Adrenal gland (tissue), 19 donors: ENCODE results near the gene MUSTN1. TPM values are rescaled to one million over a fixed set of nuclear protein-coding genes. Genes with fewer than 3 reads are reported as not detected.

Source experiments
- DNase-seq, 7 donors: peaks; one replicate each; pipeline ENCODE4 v3.0.0-alpha.2; 2019 to 2020
- H3K27ac ChIP-seq, 5 donors: fragments of 200-600 bp; sonication (generic) in 4 of 5; 1 replicate in 3 of 5; 2 replicates in 2 of 5; pipeline versions ENCODE4 v1.5.1 to v1.8.0; 2016 to 2020; ENCODE audit warnings: mild to moderate bottlenecking in 1 of 5
- H3K27me3 ChIP-seq: fragments of 200-600 bp; 2 replicates; pipeline ENCODE4 v1.8.0; 2021
- H3K36me3 ChIP-seq, 2 donors: fragments of 200-600 bp; replicated peaks in 1 of 2; 1 replicate in 1 of 2; 2 replicates in 1 of 2; pipeline versions ENCODE4 v1.5.1 to v1.8.0; 2018 to 2022
- H3K4me1 ChIP-seq, 2 donors: fragments of 200-600 bp; replicated peaks in 1 of 2; 1 replicate in 1 of 2; 2 replicates in 1 of 2; pipeline versions ENCODE4 v1.5.1 to v1.8.0; 2018 to 2021
- H3K4me3 ChIP-seq, 4 donors: fragments of 200-600 bp; sonication (generic) in 3 of 4; one replicate each; pipeline ENCODE4 v1.5.1; 2016 to 2018
- H3K9me3 ChIP-seq, 3 donors: fragments of 200-600 bp; sonication (generic) in 1 of 3; replicated peaks in 1 of 3; 1 replicate in 2 of 3; 2 replicates in 1 of 3; pipeline versions ENCODE4 v1.5.1 to v1.8.0; 2016 to 2021
- CTCF ChIP-seq, 6 experiments: fragments of 450-650 bp in 4 of 6; fragments of 200-600 bp in 2 of 6; sonication (generic) in 1 of 6; IDR thresholded peaks; 1 replicate in 5 of 6; 2 replicates in 1 of 6; pipeline versions ENCODE4 v1.5.1 to v1.8.0; 2016 to 2021; ENCODE audit warnings: antibody characterized with exemption in 6 of 6, mild to moderate bottlenecking in 2 of 6, moderate library complexity in 1 of 6
- POLR2A ChIP-seq, 2 donors: fragments of 450-650 bp; IDR thresholded peaks; one replicate each; pipeline ENCODE4 v1.6.1; 2017; ENCODE audit warnings: antibody characterized with exemption in 2 of 2, mild to moderate bottlenecking in 2 of 2, moderate library complexity in 1 of 2
- WGBS, 4 donors: extraction: QIAGEN DNeasy Blood & Tissue Kit in 2 of 4; methylation state at CpG; one replicate each; pipeline versions ENCODE4 v1.1.5 to v1.1.7; 2013 to 2017; 5-methylcytosine and 5-hydroxymethylcytosine counted together
- intact Hi-C, 2 donors: fragments of 100-400 bp; cut with DNase I; formaldehyde crosslinking; loops; one replicate each; pipeline versions ENCODE4 v1.14.1 to v1.15.0; 2022 to 2023
- long read RNA-seq, 10 donors: library from polyadenylated mRNA in 3 of 10; unstranded in 2 of 10; stranded (forward) in 1 of 10; transcript quantifications; one replicate each; pipeline ENCODE4 v2.0.0 and lab custom pipeline, GENCODE V29; 2021 to 2026
- polyA plus RNA-seq, 3 donors: library from polyadenylated mRNA; stranded (reverse); fragments of 200-250 nt in 2 of 3; fragments of 350-450 nt in 1 of 3; fragmentation: Illumina TruSeq in 1 of 3; extraction: RNeasy Lipid Tissue Mini Kit (QIAGEN cat#74804) in 1 of 3; gene quantifications; one replicate each; pipeline ENCODE4 v1.2.3, GENCODE V29; 2013 to 2014
- total RNA-seq, 9 donors: library from RNA; depleted of rRNA in 4 of 9; stranded (reverse); fragments of >200 nt in 4 of 9; fragments of 120-200 nt in 1 of 9; fragmentation: NEBNext Ultra II Directional in 1 of 9; extraction: Animal tissue kit (Norgen Biotek cat#: 25700) in 1 of 9; gene quantifications; one replicate each; pipeline versions ENCODE4 v1.1.0 to v1.2.4, GENCODE V29; 2013 to 2023
- donor health status: healthy with polysubstance abuse.
- donor health status: Bipolar disorder and iron deficiency.
- donor health status: DM: yes; HTN: yes; CAD: no.
- donor health status: DM: no; HTN: no; CAD: no.
- donor health status: DM: no; HTN: no; CAD: no.
- donor health status: DM: yes; HTN: yes; CAD: no.

MUSTN1 gene
- total RNA-seq: 1 to 10 TPM in 4 of 9 donors, under 1 TPM in 1, not detected in 4; 0.50 to 6.5 (median 1.8) TPM
- 100 to 1,000 TPM in 1 of 3 donors, 10 to 100 TPM in 1, 1 to 10 TPM in 1; 1.4 to 128 (median 79.3) TPM for polyA plus RNA-seq
- long read RNA-seq, donor 1, partial matches to known transcripts: 0 of 2 reads
- long read RNA-seq, donor 1, other reads (novel, unspliced or antisense): 0 of 2 reads
- long read RNA-seq, donor 2, partial matches to known transcripts: 0 of 1 reads
- long read RNA-seq, donor 2, other reads (novel, unspliced or antisense): 0 of 1 reads
- long read RNA-seq, donor 3, partial matches to known transcripts: 0 of 2 reads
- long read RNA-seq, donor 3, other reads (novel, unspliced or antisense): 0 of 2 reads
- long read RNA-seq, donor 4, partial matches to known transcripts: 0 of 2 reads
- long read RNA-seq, donor 4, other reads (novel, unspliced or antisense): 0 of 2 reads
- long read RNA-seq, donor 5, partial matches to known transcripts: 0 of 2 reads
- long read RNA-seq, donor 5, other reads (novel, unspliced or antisense): 0 of 2 reads
- long read RNA-seq, donor 6, transcript MUSTN1-201 (3 exons, 721 nt): major isoform, 11 of 11 reads
- long read RNA-seq, donor 6, partial matches to known transcripts: 0 of 11 reads
- long read RNA-seq, donor 6, other reads (novel, unspliced or antisense): 0 of 11 reads
- long read RNA-seq, donor 7, partial matches to known transcripts: 0 of 3 reads
- long read RNA-seq, donor 7, other reads (novel, unspliced or antisense): 0 of 3 reads
- long read RNA-seq, donor 8: 0 reads
- long read RNA-seq, donor 9, partial matches to known transcripts: 0 of 2 reads
- long read RNA-seq, donor 9, other reads (novel, unspliced or antisense): 0 of 2 reads
- long read RNA-seq, donor 10: 0 reads

DNA sequence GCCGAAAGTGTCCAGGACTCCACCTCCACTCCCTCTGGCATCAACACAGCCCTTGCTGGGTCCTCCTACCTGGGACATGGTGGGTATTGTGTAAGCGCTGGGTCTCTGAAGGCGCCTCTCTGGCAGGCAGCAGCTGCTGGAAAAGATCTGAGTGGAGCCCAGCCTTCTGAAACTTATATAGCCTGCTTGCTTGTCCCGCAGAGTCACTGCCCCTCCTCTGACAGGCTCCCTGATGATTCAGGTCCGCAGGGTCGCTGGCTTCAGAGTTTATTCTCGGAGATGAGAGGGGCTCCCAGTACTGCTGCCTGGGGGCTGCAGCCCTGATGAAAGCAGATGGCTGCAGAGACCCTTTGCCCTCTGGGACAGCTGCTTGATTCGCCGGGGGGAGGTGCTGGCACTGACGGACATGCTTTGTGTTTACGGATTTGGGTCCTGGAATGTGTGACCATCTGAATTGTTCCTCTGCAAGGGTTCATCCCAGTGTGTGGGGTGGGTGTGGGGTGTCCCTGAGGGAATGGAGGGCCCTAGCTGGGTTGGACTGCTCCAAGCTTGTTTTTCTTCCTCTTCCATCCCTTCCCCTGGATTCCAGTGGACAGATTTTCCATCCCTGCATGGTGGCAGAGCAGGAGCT is at the start of gene MUSTN1:
TSS of gene MUSTN1 (minus strand) at position 149 of the 631 bp plus-strand sequence. CDS start at position 78, 71 bp downstream.
- Histone ChIP-seq H3K27ac (peak within 1 kb of the TSS in 1 of 5 donors; percentile 50), H3K27me3 (no peaks in the 10 kb centered on the region), H3K4me3 (no peak within 1 kb of the TSS), H3K9me3 (no peaks in the 10 kb centered on the region), H3K36me3 (peaks cover 0 to 2% of the 10 kb centered on the region in 2 donors), H3K4me1 (peaks cover 18 to 22% of the 10 kb centered on the region in 2 donors)
- intact Hi-C loops: no loop called here
- 57 to 79% (median 67%) methylated on average over 4 to 11 of the region's 11 CpGs for WGBS, 4 donors
- DNase-seq: no peak
- no peak for TF ChIP-seq CTCF (IDR thresholded peaks at IDR 0.05)

GRCh38 chr3:52882377-52882776 is 47.6 kb upstream of the MUSTN1 start:
- Histone ChIP-seq H3K4me1 (no peaks in the 10 kb centered on the region), H3K36me3 (no peaks in the 10 kb centered on the region), H3K9me3 (no peaks in the 10 kb centered on the region), H3K27me3 (no peaks in the 10 kb centered on the region), H3K4me3 (no peak overlapping the region), H3K27ac (no peak overlapping the region)
- DNase-seq: peak in 2 of 7 donors; percentile 3
- TF ChIP-seq POLR2A (IDR thresholded peaks at IDR 0.05) (no peak), CTCF (IDR thresholded peaks at IDR 0.05) (no peak)
- WGBS, 4 donors: 85 to 86% (median 86%) methylated on average over 4 of the region's 4 CpGs
- intact Hi-C loops: no loop called here

DNA sequence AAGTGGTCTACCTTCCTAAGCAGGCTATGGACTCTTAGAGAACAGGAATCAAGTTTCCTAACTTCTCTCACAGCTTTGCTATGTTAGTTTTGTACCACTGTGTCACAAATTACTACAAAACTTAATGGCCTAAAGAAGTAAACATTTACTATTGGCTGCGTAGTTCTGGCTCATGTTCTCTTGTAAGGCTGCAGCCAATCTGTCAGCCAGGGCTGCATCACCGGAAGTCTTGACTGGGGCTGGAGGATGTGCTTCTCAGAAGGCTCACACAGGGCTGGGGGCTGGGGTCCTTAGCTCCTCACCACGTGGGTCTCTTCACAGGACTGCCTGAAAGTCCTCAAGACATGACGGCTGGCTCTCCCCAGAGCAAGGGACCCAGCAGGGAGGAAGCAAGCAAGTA is 47.1 kb upstream of the MUSTN1 start:
- Histone ChIP-seq H3K4me3 (no peak overlapping the region), H3K36me3 (no peaks in the 10 kb centered on the region), H3K9me3 (no peaks in the 10 kb centered on the region), H3K27me3 (no peaks in the 10 kb centered on the region), H3K27ac (no peak overlapping the region), H3K4me1 (no peaks in the 10 kb centered on the region)
- 84 to 94% (median 92%) methylated on average over 4 of the region's 4 CpGs for WGBS, 4 donors
- intact Hi-C loops: no loop called here
- peak in 2 of 7 donors; percentile 16 to 33 for DNase-seq
- TF ChIP-seq CTCF (IDR thresholded peaks at IDR 0.05): no peak
- TF ChIP-seq POLR2A (IDR thresholded peaks at IDR 0.05): no peak

DNA sequence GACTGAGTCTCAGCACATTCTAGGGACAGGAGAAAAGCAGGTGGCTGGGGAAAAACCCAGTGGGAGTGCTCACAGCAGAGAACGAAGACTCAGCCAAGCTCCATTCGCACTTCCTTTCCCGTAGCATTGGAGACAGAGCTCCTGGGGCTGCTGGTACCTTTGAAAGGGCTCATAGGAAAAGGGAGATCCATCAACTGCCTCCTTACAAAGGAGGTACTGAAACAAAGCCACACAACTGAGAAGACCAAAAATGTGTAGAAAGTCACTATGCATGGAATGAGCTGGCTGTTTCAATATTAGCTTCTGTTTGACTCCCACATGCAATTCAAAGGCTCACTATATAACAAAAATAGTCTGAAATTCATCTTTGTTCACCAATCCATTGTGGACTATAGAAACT is 45.7 kb upstream of the MUSTN1 start:
- Histone ChIP-seq H3K27ac (no peak overlapping the region), H3K4me3 (no peak overlapping the region), H3K27me3 (no peaks in the 10 kb centered on the region), H3K36me3 (no peaks in the 10 kb centered on the region), H3K4me1 (peaks cover 0 to 1% of the 10 kb centered on the region in 2 donors), H3K9me3 (no peaks in the 10 kb centered on the region)
- WGBS, 4 donors: 88 to 92% (median 89%) methylated on average over 3 of the region's 3 CpGs
- intact Hi-C loops: no loop called here
- no peak for DNase-seq
- TF ChIP-seq CTCF (IDR thresholded peaks at IDR 0.05) (no peak), POLR2A (IDR thresholded peaks at IDR 0.05) (no peak)
